NCI-H446 (cell line): ENCODE results near the gene IFNL1.
"Not testable (repeated sequence)": the region's sequence is repeated elsewhere in the genome, so short reads cannot be mapped to it uniquely, and the experiment has no call there.

ENCODE experiments used
- DNase-seq, 2 experiments: peaks; one replicate each; lab custom pipeline; 2025; lab: John Stamatoyannopoulos, UW

IFNL1 gene

DNA sequence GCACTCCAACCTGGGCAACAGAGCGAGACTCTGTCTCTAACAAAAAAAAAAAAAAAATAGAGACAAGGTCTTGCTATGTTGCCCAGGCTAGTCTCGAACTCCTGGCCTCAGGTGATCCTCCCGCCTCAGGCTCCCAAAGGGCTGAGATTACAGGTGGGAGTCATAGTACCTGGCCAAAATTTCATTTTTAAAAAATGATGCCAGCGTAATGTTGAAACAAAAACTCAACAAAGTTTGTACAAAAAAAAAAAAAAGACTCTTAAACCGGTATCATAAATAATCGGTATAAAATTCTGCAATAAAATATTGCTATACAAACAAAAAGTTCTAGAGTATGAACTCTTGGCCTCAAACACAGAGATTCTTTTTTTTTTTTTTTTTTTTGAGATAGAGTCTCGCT, 36.1 kb downstream of the IFNL1 start:
- no peak for DNase-seq

- DNase-seq = not testable (repeated sequence)
Measured at GRCh38 chr19:39332738-39333137, 36.5 kb downstream of the IFNL1 start.

DNA sequence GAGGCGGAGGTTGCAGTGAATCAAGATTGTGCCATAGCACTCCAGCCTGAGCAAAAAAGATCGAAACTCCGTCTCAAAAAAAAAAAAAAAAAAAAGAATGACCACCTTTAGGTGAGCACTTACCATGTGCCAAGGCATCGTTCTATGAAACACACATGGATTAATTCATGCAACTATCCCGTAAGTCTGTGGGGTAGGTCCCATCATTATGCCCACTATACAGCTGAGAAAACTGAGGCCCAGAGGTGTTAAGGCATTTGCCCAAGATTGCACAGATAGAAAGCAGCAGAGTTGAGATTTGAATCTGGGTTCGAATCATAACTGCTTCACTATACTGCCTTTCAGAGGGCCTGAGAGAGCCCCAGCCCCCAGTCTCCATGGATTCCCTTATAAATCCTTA, 37.3 kb downstream of the IFNL1 start:
- DNase-seq = no peak

DNA sequence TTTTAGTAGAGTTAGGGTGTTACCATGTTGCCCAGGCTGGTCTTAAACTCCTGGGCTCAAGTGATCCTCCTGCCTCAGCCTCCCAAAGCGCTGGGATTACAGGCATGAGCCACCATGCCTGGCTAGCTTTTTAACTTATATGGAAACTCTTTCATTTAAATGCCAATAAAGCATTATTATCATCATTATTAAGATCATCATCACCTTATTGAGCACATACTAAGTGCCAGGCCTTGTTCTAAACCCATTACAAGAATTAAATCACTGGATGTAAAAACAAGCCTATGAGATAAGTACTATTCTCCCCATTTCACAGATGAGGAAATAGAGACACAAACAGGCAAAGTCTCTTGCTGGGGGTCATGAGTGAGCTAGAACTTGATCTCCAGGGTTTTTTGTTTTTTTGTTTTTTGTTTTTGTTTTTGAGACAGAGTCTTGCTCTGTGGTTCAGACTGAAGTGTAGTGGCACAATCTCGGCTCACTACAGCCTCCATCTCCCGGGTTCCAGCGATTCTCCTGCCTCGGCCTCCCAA, 38.3 kb downstream of the IFNL1 start:
- DNase-seq = no peak

DNA sequence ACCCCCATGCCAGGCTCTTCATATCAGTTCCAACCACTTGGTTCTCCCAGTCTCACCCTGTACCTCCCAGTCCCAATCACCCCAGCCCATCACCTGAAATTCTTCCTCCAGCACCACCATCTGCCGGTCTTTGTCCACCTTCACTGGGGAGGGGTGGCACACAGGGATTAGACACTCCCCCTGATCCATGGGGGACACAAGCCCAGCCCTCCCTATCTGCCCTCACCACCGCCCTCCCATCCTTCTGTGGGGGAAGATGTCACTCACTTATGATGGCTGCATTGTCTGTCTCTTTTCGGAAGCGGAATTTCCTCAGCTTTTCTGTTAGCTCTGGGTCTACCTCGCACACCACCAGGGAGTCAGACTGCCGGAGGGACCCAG, 39.0 kb downstream of the IFNL1 start:
- DNase-seq = no peak

- DNase-seq = no peak
Measured at GRCh38 chr19:39336483-39336882, 40.3 kb downstream of the IFNL1 start.

DNA sequence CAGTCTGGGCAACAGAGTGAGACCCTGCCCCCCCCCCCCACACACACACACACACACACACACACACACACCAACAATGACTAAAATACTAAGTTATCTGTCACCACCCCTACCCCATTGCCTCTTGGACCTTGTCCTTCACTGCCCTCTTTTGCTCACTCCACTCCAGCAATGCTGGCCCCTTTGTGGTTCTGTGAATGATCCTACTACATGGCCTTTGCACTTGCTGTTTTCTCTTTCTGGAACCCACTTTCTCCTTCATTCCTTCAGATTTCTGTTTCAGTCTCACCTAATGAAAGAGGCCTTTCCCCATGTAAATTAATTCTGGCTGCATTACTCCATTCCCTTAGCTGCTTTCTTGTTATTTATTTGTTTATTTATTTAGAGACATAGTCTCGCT, 43.5 kb downstream of the IFNL1 start:
- no peak for DNase-seq

DNA sequence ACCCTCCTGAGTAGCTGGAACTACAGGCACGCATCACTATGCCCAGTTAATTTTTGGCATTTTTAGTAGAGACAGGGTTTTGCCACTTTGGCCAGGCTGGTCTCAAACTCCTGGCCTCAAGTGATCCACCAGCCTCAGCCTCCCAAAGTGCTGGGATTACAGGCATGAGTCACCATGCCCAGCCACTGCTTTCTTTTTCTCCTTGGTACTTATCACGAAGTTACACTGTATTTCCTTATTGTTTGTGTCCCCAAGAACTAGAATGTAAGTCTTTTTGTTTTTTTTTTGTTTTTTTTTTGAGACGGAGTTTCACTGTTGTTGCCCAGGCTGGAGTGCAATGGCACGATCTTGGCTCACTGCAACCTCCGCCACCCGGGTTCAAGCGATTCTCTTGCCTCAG, 43.9 kb downstream of the IFNL1 start:
- DNase-seq = not testable (repeated sequence)

- no peak for DNase-seq
Measured at GRCh38 chr19:39341129-39341718, 45.0 kb downstream of the IFNL1 start.

- DNase-seq = peak; percentile 95 to 99
Measured at GRCh38 chr19:39341719-39342604, 45.8 kb downstream of the IFNL1 start, which contains the start of gene SAMD4B. SAMD4B (plus strand) TSS chr19:39342421; CDS start chr19:39356894, 14,473 bp downstream.

DNA sequence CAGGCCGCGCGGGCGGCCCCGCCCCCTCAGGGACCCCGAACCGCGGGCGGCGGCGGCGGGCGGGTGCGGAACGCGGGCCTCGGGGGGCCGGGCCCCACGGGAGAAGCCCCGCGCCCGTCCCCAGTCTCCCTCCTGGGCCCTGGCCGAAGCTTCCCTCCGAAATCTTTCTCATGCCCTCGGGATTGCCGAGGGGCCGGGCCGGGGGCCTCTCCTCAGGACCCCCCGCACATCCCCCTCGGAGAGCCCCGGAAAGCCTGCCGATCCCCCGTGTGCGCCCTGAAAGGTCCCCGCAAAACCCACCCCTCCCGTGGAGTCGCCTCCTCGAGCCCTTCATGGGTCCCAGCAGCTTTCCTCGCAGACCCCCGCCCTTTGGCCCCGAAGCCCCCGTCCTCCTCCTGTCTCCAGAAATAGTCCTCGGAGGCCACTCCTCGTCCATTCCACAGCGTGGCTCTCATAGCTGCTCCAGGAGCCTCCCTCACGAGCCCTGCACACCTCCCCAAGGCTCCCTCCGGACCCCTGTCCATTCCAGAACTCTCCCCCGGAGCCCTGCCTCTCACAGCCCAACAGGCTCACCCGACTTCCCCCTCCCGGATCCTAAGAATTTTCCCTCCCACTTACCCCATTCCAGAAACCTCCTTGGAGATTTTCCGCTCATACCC, 46.6 kb downstream of the IFNL1 start:
- DNase-seq = no peak

DNA sequence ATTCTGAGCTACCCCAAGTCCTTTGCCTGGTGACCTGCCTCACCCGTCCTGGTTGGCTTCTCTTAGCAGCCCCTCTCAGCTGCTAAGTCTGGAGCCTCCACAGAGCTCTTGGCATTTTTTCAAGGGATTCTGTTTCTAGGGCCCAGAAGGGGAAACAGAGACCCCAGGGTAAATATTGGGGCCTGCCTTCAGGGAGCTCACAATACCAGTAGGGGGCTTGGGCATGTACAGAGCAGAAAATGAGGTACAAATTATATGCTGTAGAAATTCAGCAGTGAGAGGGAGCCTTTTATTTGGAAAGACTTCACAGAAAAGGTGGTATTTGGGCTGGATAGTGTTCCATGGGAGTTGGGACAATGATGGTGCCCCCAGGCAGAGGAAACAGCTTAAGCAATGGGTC, 49.7 kb downstream of the IFNL1 start:
- DNase-seq = no peak

GRCh38 chr19:39347332-39348164, 51.3 kb downstream of the IFNL1 start:
- DNase-seq = no peak
